SH-SY5Y (cell line): Measurements from ENCODE around the gene NBAS.

Source experiments
- GATA2 ChIP-seq: IDR thresholded peaks from 2 replicates; pipeline ENCODE4 v1.6.1; 2011; ENCODE audit warnings: mild to moderate bottlenecking, low read depth, low read length
- GATA3 ChIP-seq: IDR thresholded peaks from 2 replicates; pipeline ENCODE4 v1.6.1; 2011; ENCODE audit warnings: low read depth, mild to moderate bottlenecking, low read length, moderate library complexity

- TF ChIP-seq GATA2 (no peak), GATA3 (no peak)
Measured at GRCh38 chr2:15284614-15285013, 276.5 kb downstream of the NBAS start.
